Activated naive CD8-positive, alpha-beta T cell treated with anti-CD3 and anti-CD28 coated beads for 36 hours (primary cell): ENCODE measurements around the gene LYSMD1. TPM values are rescaled to one million over a fixed set of nuclear protein-coding genes. Genes with fewer than 3 reads are reported as not detected.

ENCODE experiments used
- DNase-seq: peaks from one replicate; pipeline ENCODE4 v3.0.0; 2021
- H3K27ac Mint-ChIP-seq: one replicate; pipeline ENCODE4 v1.8.0; 2022; ENCODE audit warnings: mild to moderate bottlenecking, moderate library complexity, mixed read lengths
- H3K27me3 Mint-ChIP-seq: one replicate; pipeline ENCODE4 v1.8.0; 2022; ENCODE audit warnings: mild to moderate bottlenecking, mixed read lengths
- H3K36me3 Mint-ChIP-seq: one replicate; pipeline ENCODE4 v1.8.0; 2021; ENCODE audit warnings: mild to moderate bottlenecking, mixed read lengths
- H3K4me1 Mint-ChIP-seq: one replicate; pipeline ENCODE4 v1.8.0; 2021; ENCODE audit warnings: mixed read lengths
- H3K4me3 Mint-ChIP-seq: one replicate; pipeline ENCODE4 v1.8.0; 2022; ENCODE audit warnings: mild to moderate bottlenecking, moderate library complexity, mixed read lengths
- H3K9me3 Mint-ChIP-seq: one replicate; pipeline ENCODE4 v1.8.0; 2022; ENCODE audit warnings: mixed read lengths
- total RNA-seq, 2 experiments: library from RNA; stranded (reverse); gene quantifications; one replicate each; pipeline ENCODE4 v1.2.3, GENCODE V29; 2021

The LYSMD1 gene
- total RNA-seq, 2 experiments from 2014 or later = 3.5 TPM

DNA sequence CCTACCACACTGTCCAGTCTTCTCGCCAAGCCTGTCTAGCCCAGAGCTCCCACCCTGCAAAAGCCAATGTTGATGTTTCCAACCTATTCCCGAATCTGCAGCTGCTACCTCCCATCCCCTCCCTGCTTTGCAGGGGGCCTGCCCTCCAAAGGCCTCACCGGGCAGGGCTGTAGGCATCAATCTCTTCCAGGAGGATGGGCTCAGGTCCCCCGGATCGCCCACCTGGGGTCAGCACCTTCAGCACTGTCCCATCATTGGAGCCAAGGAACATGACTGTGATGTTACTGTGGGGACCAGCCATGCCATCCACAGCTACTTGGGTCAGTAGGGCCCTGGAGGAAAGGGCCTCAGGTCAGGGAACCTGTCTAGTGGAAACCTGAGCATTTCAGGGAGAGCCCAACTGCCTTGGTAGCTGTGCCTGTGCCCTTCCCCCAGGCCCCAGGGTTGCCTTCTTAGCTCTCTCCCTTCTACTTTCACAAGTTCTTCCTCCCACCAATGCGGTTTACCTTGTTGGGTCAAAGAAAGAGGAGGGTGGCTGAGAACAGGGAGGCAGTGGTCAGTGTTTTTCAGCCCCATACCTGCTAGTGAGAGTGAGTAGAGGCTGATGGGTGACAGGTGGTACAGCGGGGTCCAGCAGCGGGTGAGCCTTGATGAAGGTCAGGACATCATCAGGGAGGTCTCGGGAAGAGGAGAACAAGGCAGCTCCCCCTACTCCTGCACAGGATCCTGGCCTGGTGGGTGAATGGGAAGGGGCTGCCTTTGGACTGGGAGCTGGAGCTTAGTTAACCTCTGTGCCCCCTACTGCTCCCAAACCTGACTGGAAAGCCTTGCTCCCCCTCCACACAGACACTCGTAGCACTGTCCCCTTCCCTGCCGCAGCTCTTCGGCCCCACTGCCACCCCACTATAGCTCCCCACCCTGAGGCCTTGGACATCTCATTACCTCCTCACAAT, 30.0 kb downstream of the LYSMD1 start:
- Mint-ChIP-seq H3K4me3 (no peak overlapping the region), H3K4me1 (peaks cover 9% of the 10 kb centered on the region), H3K9me3 (no peaks in the 10 kb centered on the region), H3K27me3 (no peaks in the 10 kb centered on the region), H3K27ac (no peak overlapping the region), H3K36me3 (no peaks in the 10 kb centered on the region)
- no peak for DNase-seq

DNA sequence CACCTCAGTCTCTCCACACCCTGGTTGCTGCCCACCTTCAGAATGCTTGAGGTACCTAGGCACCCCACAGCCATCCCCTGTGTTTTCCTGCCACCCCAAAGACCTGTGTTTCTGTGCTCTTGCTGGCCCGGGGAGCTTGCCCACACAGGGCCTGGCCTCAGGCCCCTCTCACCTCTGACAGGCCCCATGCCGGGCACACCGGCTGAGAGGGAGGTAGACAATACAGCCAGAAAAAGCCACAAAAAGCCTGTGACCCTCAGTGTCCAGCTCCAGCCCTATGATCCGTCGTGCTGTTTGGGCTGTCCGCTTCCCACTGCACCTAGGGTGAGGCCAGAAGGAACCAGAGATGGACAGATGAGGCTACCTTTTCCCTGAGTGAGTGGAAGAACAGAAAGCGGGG, 30.7 kb downstream of the LYSMD1 start:
- no peaks in the 10 kb centered on the region for H3K27me3 Mint-ChIP-seq
- no peaks in the 10 kb centered on the region for H3K36me3 Mint-ChIP-seq
- H3K4me1 Mint-ChIP-seq = peaks cover 12% of the 10 kb centered on the region
- DNase-seq = no peak
- H3K27ac Mint-ChIP-seq = no peak overlapping the region
- no peaks in the 10 kb centered on the region for H3K9me3 Mint-ChIP-seq
- no peak overlapping the region for H3K4me3 Mint-ChIP-seq

DNA sequence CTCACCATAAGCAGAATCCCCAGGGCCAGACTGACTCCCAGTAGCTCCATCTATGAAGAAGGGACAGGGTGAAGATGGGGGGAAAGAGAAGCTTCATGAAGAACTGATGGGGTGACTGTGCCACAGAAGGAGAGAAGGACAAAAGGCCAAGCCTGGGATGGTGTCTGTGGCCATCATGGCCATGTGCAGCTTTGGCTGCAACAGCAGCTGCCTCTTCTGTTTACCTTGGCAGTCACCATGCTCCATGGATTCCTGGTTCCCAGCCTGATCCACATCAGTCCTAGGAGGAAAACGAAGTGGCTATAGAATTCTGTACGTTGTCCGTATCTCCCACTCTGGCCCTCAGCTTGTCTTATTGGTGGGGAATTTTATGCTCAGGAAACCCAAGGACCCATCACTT, 31.3 kb downstream of the LYSMD1 start:
- Mint-ChIP-seq H3K27ac (no peak overlapping the region), H3K36me3 (no peaks in the 10 kb centered on the region), H3K27me3 (no peaks in the 10 kb centered on the region), H3K4me3 (no peak overlapping the region), H3K9me3 (no peaks in the 10 kb centered on the region), H3K4me1 (peaks cover 12% of the 10 kb centered on the region)
- no peak for DNase-seq

DNA sequence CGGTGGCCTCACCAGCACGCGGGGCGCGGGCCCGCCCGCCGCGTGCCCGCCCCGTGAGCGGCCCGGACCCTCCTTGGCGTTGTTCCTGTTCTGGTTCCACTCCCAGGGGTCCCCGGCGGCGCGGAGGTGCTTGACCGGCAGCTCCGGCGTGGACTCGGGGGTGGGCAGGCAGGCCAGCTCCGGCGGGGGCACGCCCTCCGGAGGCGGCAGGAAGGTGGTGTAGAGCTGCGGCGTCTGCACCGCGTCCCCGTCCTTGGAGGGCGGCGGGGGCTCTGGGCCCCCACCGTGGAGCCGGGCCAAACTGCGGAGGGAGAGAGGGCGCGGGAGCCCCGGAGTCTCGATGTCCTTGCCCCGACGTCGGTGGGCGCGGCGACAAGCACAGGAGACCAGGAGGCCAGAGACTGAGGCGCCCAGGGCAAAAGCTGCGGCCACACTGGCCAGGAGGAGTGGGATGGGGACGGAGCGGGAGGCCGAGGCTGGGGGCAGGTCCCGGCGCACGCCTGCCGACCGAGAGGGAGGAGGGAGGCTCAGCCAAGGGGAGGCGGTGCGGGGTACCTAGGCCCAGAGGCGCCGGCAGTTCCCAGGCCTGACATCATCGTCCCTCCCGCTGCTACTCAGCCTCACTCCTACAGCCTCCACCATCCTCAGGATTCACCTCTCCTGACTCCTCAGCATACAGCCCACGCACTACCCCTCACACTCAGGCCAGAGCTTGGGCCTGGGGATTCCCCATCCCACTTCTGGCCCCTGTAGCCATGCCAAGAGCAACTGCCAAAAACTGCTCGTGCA, 32.5 kb downstream of the LYSMD1 start:
- Mint-ChIP-seq H3K4me1 (peaks cover 12% of the 10 kb centered on the region), H3K27me3 (no peaks in the 10 kb centered on the region)

GRCh38 chr1:151132335-151133017, 33.2 kb downstream of the LYSMD1 start:
- no peaks in the 10 kb centered on the region for H3K36me3 Mint-ChIP-seq
- H3K27ac Mint-ChIP-seq = no peak overlapping the region
- H3K4me1 Mint-ChIP-seq = peaks cover 12% of the 10 kb centered on the region
- H3K4me3 Mint-ChIP-seq = no peak overlapping the region
- no peak for DNase-seq
- H3K9me3 Mint-ChIP-seq = no peaks in the 10 kb centered on the region
- no peaks in the 10 kb centered on the region for H3K27me3 Mint-ChIP-seq

More for the DNA sequence above, 32.5 kb downstream of the LYSMD1 start:
- peak overlapping the region; percentile 30 for H3K4me3 Mint-ChIP-seq
- no peaks in the 10 kb centered on the region for H3K9me3 Mint-ChIP-seq
- DNase-seq = no peak
- no peak overlapping the region for H3K27ac Mint-ChIP-seq
- H3K36me3 Mint-ChIP-seq = no peaks in the 10 kb centered on the region

DNA sequence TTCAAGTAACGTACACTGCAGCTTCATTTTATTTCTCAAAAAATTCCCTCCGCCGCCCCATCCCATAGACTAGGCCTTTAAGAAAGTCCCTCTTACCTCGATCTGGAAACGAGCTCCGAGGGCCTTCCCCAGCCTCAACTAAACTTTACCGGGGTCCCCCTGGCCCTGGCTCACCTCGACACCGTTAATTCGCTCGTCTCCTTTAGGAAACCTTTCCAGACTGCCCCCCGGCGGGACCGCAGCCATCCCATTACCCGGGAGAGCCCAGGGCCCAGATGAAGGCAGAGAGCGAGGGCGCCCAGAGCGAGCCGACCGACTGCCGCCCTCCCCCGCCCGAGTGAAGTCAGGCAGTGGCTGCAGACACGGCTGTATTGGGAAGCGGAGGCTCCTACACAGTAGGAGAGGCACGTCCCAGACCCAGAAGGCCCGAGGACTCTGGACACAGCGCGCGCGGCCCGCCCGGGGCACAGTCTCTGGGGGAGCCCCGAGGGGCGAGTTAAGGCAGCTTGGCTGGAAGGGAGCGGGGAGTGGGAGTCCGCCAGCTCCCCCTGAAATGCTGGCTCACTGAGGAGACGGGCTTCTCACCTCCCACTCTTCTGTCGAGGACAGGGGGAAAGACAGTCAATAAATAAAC, 33.9 kb downstream of the LYSMD1 start:
- DNase-seq = no peak
- Mint-ChIP-seq H3K36me3 (no peaks in the 10 kb centered on the region), H3K27ac (peak overlapping the region; percentile 87), H3K4me3 (peak overlapping the region; percentile 78), H3K4me1 (peaks cover 12% of the 10 kb centered on the region), H3K9me3 (no peaks in the 10 kb centered on the region), H3K27me3 (no peaks in the 10 kb centered on the region)

- Mint-ChIP-seq H3K36me3 (no peaks in the 10 kb centered on the region), H3K4me1 (peaks cover 12% of the 10 kb centered on the region), H3K4me3 (peak overlapping the region; percentile 78), H3K27me3 (no peaks in the 10 kb centered on the region), H3K27ac (peak overlapping the region; percentile 87), H3K9me3 (no peaks in the 10 kb centered on the region)
- peak; percentile 89 for DNase-seq
These were observed 34.6 kb downstream of the LYSMD1 start for GRCh38 chr1:151130987-151131586.

GRCh38 chr1:151128800-151129199, 36.9 kb downstream of the LYSMD1 start:
- Mint-ChIP-seq H3K4me1 (peaks cover 12% of the 10 kb centered on the region), H3K27ac (no peak overlapping the region), H3K4me3 (no peak overlapping the region), H3K36me3 (no peaks in the 10 kb centered on the region), H3K9me3 (no peaks in the 10 kb centered on the region), H3K27me3 (no peaks in the 10 kb centered on the region)
- no peak for DNase-seq

DNA sequence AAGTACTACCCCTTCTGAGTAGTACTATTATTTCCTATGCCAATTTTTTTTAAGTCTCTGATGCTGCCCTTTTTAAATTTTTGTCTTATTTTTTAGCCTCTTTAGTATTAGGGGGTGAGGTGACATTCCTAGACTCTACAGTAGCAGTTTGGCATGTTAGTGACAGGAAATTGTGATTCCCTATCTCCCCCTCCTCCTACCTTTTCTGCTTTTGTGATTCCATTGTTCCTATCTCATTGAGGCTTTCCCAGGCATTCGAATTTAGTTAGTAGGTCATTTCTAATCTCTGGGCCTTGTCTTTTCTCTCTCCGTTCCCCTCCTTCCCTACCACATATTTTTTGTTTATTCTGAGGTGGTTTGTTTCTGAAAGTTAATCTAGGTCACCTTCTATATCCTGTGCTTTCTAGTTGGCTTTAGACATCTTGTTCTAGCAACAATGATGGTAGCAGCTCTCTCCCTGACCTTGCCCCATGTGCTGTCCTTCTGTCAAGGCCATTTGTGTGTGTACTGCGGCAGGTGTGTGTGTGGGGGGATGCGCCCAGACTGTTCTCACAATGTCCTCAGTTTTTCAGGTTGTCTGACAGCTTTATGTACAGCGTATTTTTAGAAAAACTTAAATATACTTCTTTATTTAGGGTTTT, 40.8 kb downstream of the LYSMD1 start:
- H3K27me3 Mint-ChIP-seq = no peaks in the 10 kb centered on the region
- no peak overlapping the region for H3K4me3 Mint-ChIP-seq
- no peaks in the 10 kb centered on the region for H3K36me3 Mint-ChIP-seq
- no peaks in the 10 kb centered on the region for H3K9me3 Mint-ChIP-seq
- no peaks in the 10 kb centered on the region for H3K4me1 Mint-ChIP-seq
- no peak for DNase-seq
- no peak overlapping the region for H3K27ac Mint-ChIP-seq

DNA sequence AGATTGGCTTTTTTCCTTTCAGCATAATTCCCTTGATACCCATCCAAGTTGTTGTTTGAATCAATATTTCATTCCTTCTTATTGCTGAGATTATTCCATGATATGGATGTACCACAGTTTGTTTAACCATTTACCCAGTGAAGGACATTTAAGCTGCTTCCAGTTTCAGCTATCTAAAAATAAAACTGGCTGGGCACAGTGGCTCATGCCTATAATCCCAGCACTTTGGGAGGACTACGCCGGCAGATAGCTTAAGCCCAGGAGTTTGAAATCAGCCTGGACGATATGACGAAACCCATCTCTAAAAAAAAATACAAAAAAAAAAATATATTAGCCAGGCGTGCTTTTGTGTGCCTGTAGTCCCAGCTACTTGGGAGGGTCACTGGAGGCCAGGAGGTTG, 51.8 kb downstream of the LYSMD1 start:
- Mint-ChIP-seq H3K4me1 (no peaks in the 10 kb centered on the region), H3K9me3 (no peaks in the 10 kb centered on the region), H3K4me3 (no peak overlapping the region), H3K27ac (no peak overlapping the region), H3K36me3 (peaks cover 2% of the 10 kb centered on the region), H3K27me3 (no peaks in the 10 kb centered on the region)
- DNase-seq = no peak

Other genes with a start within 250 kb of the LYSMD1 start
- 10 to 100 TPM; 40.4 to 51.1 TPM for gene SETDB1, start 239.5 kb downstream of the LYSMD1 start, total RNA-seq
- 100 to 1,000 TPM; 160 to 166 TPM for gene CERS2, start 191.1 kb downstream of the LYSMD1 start, total RNA-seq
- gene ANXA9, start 183.6 kb downstream of the LYSMD1 start, total RNA-seq = not detected
- gene MINDY1, start 159.0 kb downstream of the LYSMD1 start, total RNA-seq = 10 to 100 TPM in 1 of 2 experiments, 1 to 10 TPM in 1; 9.4 to 11.6 TPM
- gene PRUNE1, start 157.5 kb downstream of the LYSMD1 start, total RNA-seq = 10 to 100 TPM; 13.0 to 14.4 TPM
- under 1 TPM; 0.52 to 0.54 TPM for gene BNIPL, start 129.3 kb downstream of the LYSMD1 start, total RNA-seq
- gene C1orf56, start 118.2 kb downstream of the LYSMD1 start, total RNA-seq = 1 to 10 TPM; 1.1 to 1.2 TPM
- 100 to 1,000 TPM; 128 TPM for gene CDC42SE1, start 106.3 kb downstream of the LYSMD1 start, total RNA-seq
- gene MLLT11, start 105.5 kb downstream of the LYSMD1 start, total RNA-seq = 1 to 10 TPM; 4.9 to 5.0 TPM
- 10 to 100 TPM; 17.9 to 19.1 TPM for gene GABPB2, start 95.1 kb downstream of the LYSMD1 start, total RNA-seq
- gene SEMA6C, start 19.3 kb downstream of the LYSMD1 start, total RNA-seq = 1 to 10 TPM; 1.4 to 4.1 TPM
- gene TNFAIP8L2, start 9.3 kb downstream of the LYSMD1 start, total RNA-seq = 10 to 100 TPM; 22.2 to 22.3 TPM
- gene SCNM1, start 242 bp upstream of the LYSMD1 start, total RNA-seq = 10 to 100 TPM; 80.9 to 81.9 TPM
- gene TMOD4, start 10.1 kb upstream of the LYSMD1 start, total RNA-seq = 1 to 10 TPM; 2.3 to 2.5 TPM
- gene VPS72, start 24.3 kb upstream of the LYSMD1 start, total RNA-seq = 10 to 100 TPM; 66.4 to 79.1 TPM
- gene PIP5K1A, start 32.6 kb upstream of the LYSMD1 start, total RNA-seq = 10 to 100 TPM; 70.0 to 72.3 TPM
- 100 to 1,000 TPM; 217 to 249 TPM for gene PSMD4, start 88.8 kb upstream of the LYSMD1 start, total RNA-seq
- gene ZNF687, start 116.4 kb upstream of the LYSMD1 start, total RNA-seq = 10 to 100 TPM; 27.0 to 29.9 TPM
- gene PI4KB, start 161.5 kb upstream of the LYSMD1 start, total RNA-seq = 10 to 100 TPM; 46.4 to 49.4 TPM
- gene RFX5, start 181.3 kb upstream of the LYSMD1 start, total RNA-seq = 10 to 100 TPM; 55.2 to 58.6 TPM
- not detected for gene SELENBP1, start 206.8 kb upstream of the LYSMD1 start, total RNA-seq
- 100 to 1,000 TPM; 413 to 425 TPM for gene PSMB4, start 233.7 kb upstream of the LYSMD1 start, total RNA-seq